NCI-H1694 treated with DMSO at 0.1 percent for 48 hours (cell line): Measurements from ENCODE around the gene HTR2C.
"Not testable (repeated sequence)": the region's sequence is repeated elsewhere in the genome, so short reads cannot be mapped to it uniquely, and the experiment has no call there.

Experiments
- DNase-seq: peaks from one replicate; lab custom pipeline; 2025; lab: John Stamatoyannopoulos, UW

The HTR2C gene

GRCh38 chrX:114583646-114584374 lies at the start of gene HTR2C:
HTR2C (plus strand) TSS chrX:114584086; CDS start chrX:114726937, 142,851 bp downstream.
- no peak for DNase-seq

DNA sequence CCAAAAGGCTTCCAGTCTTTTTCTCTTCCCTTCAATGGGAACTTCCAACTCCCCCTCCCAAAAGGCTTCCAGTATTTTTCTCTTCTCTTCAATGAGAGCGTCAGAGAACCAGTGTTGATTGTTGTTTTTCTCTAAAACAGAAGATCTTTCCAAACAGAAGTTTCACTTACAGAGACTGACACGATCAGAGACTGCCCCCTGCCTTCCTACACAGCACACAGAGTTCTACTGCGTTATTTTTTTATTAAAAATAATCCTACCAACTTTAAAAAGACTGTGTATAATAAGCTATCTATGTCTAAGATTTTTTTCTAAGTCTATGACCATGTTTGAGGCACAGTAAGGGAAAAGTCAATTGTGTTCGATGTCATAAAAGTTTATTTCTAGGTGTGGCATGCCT lies 3.5 kb upstream of the HTR2C start:
- no peak for DNase-seq

- DNase-seq, result no peak
Observed at GRCh38 chrX:114581528-114582263, 2.2 kb upstream of the HTR2C start.

GRCh38 chrX:114582264-114582632 lies 1.6 kb upstream of the HTR2C start:
- no peak for DNase-seq

DNA sequence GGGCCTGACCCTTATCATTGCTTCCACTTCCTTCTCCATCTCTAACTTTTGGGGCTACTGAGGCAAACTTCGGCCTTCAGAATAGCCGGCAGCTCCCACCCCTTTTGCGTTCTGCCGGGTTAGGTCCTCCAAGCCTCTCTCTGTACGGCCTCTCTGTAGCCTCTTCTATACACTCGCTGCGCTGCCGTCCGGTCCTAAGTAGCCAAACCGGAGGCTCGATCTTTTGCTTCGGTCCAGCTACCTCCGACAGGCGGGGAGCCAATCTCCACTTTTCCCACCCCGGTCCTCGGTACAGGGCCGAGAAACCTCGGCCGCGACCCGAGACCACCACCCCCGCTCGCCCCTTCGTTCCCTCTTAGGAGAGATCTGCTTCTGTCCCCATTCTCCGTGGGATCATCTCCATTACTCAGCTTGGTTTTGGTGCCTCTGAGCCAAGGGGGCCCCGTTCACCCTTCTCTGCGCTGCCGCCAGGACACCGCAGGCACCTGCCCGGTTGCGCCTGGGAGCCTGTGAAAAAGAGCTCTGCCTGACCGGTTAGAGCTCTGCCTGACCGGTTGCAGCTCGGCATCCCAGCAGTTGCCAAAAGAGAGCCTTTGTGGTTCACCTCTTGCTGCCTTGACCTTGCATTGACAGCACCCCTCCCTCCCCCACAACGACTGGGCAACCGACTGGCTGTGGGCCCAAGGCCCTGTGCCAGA lies 1.0 kb upstream of the HTR2C start:
- no peak for DNase-seq

DNA sequence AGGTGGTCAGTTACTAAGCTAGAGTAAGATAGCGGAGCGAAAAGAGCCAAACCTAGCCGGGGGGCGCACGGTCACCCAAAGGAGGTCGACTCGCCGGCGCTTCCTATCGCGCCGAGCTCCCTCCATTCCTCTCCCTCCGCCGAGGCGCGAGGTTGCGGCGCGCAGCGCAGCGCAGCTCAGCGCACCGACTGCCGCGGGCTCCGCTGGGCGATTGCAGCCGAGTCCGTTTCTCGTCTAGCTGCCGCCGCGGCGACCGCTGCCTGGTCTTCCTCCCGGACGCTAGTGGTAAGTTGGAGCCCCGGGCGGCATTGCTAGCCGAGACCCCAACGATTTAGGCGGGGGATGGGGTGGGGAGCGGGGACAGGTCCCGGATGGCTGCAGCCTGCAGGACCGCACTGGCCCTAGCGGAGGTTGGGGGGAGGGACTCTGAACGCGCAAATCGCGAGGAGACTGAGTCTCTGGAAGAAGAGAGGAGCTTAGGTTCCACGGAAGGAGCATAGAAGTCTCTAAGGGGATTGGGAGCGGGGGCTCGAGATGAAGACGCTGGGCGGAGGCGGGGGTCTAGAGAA lies 573 bp downstream of the HTR2C start:
- DNase-seq, result no peak

GRCh38 chrX:114584983-114585842 lies 1.3 kb downstream of the HTR2C start:
- no peak for DNase-seq

DNA sequence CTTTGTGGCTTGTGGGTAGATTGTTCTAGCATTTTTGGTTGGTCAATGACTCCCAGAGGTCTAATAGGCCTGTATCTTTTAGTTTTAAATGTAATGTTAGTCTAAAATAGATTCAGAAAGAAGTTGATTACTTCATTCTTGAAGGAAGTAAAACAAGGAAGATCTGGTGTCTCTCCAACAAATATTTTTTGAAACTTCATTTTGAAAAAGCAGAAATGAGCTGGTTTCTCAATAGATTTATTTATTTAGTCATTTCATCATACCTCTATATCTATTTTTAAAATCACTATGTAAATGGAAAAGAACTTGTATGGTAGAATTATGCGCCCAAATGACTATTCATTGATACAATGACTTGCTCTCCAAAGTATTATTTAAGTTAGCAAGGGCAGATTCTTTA lies 7.2 kb downstream of the HTR2C start:
- DNase-seq, result no peak

- no peak for DNase-seq
Observed at GRCh38 chrX:114599305-114599704, 15.4 kb downstream of the HTR2C start.

- no peak for DNase-seq
Observed at GRCh38 chrX:114599911-114600310, 16.0 kb downstream of the HTR2C start.

- not testable (repeated sequence) for DNase-seq
Observed at GRCh38 chrX:114606619-114607018, 22.7 kb downstream of the HTR2C start.

- peak; percentile 22 for DNase-seq
Observed at GRCh38 chrX:114611018-114611619, 27.2 kb downstream of the HTR2C start.

- DNase-seq, result no peak
Observed at GRCh38 chrX:114615765-114616164, 31.9 kb downstream of the HTR2C start.

GRCh38 chrX:114619874-114620273 lies 36.0 kb downstream of the HTR2C start:
- DNase-seq, result no peak

DNA sequence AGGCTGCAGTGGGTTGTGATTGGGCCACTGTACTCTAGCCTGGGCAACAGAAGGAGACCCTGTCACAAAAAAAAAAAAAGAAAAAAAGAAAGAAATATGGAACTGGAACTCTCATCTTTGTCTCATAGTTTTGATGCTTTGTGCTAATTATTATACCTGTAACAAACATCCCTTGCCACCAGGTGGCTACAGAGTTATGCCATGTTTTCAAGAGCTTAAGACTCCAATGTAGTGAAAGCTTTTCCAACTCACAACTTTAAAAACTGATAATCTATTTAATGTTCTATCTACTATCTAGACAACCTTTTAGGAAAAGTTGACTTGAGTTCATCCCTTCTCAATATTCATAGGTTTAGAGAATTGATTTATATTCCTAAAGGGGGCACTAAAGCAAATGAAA lies 42.4 kb downstream of the HTR2C start:
- no peak for DNase-seq

DNA sequence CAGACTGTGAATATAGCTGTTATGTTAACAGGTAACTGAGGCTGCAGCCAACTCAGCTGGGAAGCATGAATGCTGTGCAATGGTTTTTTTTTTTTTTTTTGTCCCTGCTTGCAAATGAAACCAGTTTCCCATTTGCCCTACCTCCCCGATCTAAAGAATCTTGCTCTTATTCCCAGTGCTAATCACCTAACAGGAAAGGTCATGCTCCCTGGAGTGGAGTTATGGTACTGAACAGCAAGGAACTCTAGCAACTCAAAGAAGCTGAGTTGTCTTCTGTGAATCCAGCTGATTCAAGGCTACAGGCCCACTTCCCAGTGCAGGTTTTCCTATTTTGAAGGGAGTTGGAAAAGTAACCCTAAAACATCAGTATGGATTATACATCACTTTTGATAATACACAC lies 52.1 kb downstream of the HTR2C start:
- DNase-seq, result no peak

DNA sequence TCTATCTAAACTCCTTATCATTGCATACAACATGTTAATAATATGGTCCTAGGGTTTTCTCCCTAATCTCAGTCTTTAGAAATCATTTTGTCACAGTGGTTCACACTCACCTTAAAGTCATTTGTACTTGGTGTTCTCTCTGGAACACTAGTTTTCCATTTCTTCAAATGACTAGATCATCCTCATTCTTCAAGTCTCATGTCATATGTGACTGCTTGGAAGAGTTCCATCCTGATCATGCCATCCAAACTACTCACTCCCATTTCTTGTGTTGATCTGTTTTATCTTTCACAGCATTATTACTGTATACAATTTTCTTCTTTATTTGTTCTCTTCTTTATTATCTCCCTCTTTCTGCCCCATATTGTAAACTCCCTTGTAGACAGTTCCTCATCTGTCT lies 66.5 kb downstream of the HTR2C start:
- no peak for DNase-seq

- no peak for DNase-seq
Observed at GRCh38 chrX:114675365-114675764, 91.5 kb downstream of the HTR2C start.

DNA sequence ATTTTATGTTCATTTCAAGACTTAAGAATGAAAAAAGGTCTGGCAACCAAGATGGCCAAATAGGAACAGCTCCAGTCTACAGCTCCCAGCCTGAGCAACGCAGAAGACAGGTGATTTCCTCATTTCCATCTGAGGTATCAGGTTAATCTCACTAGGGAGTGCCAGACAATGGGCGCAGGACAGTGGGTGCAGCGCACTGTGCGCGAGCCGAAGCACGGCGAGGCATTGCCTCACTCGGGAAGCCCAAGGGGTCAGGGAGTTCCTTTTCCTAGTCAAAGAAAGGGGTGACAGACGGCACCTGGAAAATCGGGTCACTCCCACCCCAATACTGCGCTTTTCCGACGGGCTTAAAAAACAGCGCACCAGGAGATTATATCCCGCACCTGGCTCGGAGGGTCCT lies 116.6 kb downstream of the HTR2C start:
- DNase-seq, result not testable (repeated sequence)

- no peak for DNase-seq
Observed at GRCh38 chrX:114709406-114709805, 125.5 kb downstream of the HTR2C start.

- no peak for DNase-seq
Observed at GRCh38 chrX:114710571-114710970, 126.7 kb downstream of the HTR2C start.
